Measurements from ENCODE around the gene KLC1.

KLC1 gene

GRCh38 chr14:103619057-103619456 is 10.0 kb upstream of the KLC1 start:
- TF ChIP-seq SIN3A (IDR thresholded peaks at IDR 0.05; ENCODE audit: borderline replicate concordance, insufficient read depth, low read length) (no peak), POLR2AphosphoS5 (IDR thresholded peaks at IDR 0.05; ENCODE audit: low read depth, low read length) (no peak), TAF1 (IDR thresholded peaks at IDR 0.05; ENCODE audit: borderline replicate concordance, insufficient read depth, low read length) (no peak), FOXP2 (optimal IDR thresholded peaks at IDR 0.05; ENCODE audit: borderline replicate concordance, extremely low read depth, extremely low read length, insufficient read depth) (no peak)
- TF ChIP-seq, protein P1, sequence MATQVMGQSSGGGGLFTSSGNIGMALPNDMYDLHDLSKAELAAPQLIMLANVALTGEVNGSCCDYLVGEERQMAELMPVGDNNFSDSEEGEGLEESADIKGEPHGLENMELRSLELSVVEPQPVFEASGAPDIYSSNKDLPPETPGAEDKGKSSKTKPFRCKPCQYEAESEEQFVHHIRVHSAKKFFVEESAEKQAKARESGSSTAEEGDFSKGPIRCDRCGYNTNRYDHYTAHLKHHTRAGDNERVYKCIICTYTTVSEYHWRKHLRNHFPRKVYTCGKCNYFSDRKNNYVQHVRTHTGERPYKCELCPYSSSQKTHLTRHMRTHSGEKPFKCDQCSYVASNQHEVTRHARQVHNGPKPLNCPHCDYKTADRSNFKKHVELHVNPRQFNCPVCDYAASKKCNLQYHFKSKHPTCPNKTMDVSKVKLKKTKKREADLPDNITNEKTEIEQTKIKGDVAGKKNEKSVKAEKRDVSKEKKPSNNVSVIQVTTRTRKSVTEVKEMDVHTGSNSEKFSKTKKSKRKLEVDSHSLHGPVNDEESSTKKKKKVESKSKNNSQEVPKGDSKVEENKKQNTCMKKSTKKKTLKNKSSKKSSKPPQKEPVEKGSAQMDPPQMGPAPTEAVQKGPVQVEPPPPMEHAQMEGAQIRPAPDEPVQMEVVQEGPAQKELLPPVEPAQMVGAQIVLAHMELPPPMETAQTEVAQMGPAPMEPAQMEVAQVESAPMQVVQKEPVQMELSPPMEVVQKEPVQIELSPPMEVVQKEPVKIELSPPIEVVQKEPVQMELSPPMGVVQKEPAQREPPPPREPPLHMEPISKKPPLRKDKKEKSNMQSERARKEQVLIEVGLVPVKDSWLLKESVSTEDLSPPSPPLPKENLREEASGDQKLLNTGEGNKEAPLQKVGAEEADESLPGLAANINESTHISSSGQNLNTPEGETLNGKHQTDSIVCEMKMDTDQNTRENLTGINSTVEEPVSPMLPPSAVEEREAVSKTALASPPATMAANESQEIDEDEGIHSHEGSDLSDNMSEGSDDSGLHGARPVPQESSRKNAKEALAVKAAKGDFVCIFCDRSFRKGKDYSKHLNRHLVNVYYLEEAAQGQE (IDR thresholded peaks at IDR 0.05; ENCODE audit: insufficient read depth in 1 of 2, low read depth in 2 of 2, low read length in 2 of 2): no peak

GRCh38 chr14:103621860-103622259 is 7.2 kb upstream of the KLC1 start:
- no peak for TF ChIP-seq SIN3A (IDR thresholded peaks at IDR 0.05; ENCODE audit: borderline replicate concordance, insufficient read depth, low read length)
- TF ChIP-seq TAF1 (IDR thresholded peaks at IDR 0.05; ENCODE audit: borderline replicate concordance, insufficient read depth, low read length): no peak
- no peak for TF ChIP-seq FOXP2 (optimal IDR thresholded peaks at IDR 0.05; ENCODE audit: borderline replicate concordance, extremely low read depth, extremely low read length, insufficient read depth)
- TF ChIP-seq, protein P1 (IDR thresholded peaks at IDR 0.05; ENCODE audit: insufficient read depth in 1 of 2, low read depth in 2 of 2, low read length in 2 of 2): no peak
- no peak for TF ChIP-seq POLR2AphosphoS5 (IDR thresholded peaks at IDR 0.05; ENCODE audit: low read depth, low read length)

- no peak for TF ChIP-seq FOXP2 (optimal IDR thresholded peaks at IDR 0.05; ENCODE audit: borderline replicate concordance, extremely low read depth, extremely low read length, insufficient read depth)
- TF ChIP-seq, protein P1 (IDR thresholded peaks at IDR 0.05; ENCODE audit: insufficient read depth in 1 of 2, low read depth in 2 of 2, low read length in 2 of 2): no peak
- no peak for TF ChIP-seq TAF1 (IDR thresholded peaks at IDR 0.05; ENCODE audit: borderline replicate concordance, insufficient read depth, low read length)
- TF ChIP-seq SIN3A (IDR thresholded peaks at IDR 0.05; ENCODE audit: borderline replicate concordance, insufficient read depth, low read length): no peak
- TF ChIP-seq POLR2AphosphoS5 (IDR thresholded peaks at IDR 0.05; ENCODE audit: low read depth, low read length): no peak
Measured at GRCh38 chr14:103623308-103623707, 5.7 kb upstream of the KLC1 start.

DNA sequence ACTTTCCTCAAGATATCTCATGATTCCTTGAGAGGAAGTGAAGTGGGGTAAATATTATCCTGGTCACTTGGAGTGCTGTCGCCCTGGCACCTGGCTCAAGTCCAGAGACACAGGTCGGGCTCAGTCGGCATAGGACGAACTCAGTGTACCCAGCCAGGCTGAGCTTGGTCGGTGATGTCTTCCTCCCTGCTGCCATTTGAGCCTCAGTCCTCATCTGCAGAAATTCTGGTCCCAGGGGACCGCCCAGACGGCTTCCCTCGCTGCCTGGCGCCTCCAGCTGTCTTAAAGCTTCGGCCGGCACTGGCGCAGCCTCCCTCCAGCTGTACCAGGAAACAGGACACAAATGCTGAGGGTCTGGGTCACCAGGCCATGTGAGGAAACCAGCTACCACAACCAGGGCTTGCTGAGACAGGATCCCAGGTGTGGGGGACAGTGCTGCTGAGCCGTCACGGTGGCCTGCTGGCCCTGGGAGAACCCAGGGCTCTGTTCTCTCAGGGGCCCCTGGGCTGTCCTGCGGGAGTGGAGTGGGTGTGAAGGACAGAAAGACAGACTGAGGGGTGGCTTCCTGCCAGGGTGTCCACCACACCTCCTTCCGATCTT is 5.0 kb upstream of the KLC1 start:
- TF ChIP-seq, protein P1 (IDR thresholded peaks at IDR 0.05; ENCODE audit: insufficient read depth in 1 of 2, low read depth in 2 of 2, low read length in 2 of 2): no peak
- TF ChIP-seq SIN3A (IDR thresholded peaks at IDR 0.05; ENCODE audit: borderline replicate concordance, insufficient read depth, low read length) (no peak), FOXP2 (optimal IDR thresholded peaks at IDR 0.05; ENCODE audit: borderline replicate concordance, extremely low read depth, extremely low read length, insufficient read depth) (no peak), TAF1 (IDR thresholded peaks at IDR 0.05; ENCODE audit: borderline replicate concordance, insufficient read depth, low read length) (no peak), POLR2AphosphoS5 (IDR thresholded peaks at IDR 0.05; ENCODE audit: low read depth, low read length) (no peak)
